Stomach (tissue), 4 donors: ENCODE data around the gene TDRD12.

ENCODE experiments used
- EP300 ChIP-seq: sonication (generic); formaldehyde crosslinking; IDR thresholded peaks from one replicate; pipeline ENCODE4 v1.6.1; 2017; ENCODE audit warnings: antibody characterized with exemption
- POLR2A ChIP-seq, 4 donors: fragments of 450-650 bp; IDR thresholded peaks; one replicate each; pipeline ENCODE4 v1.6.1; 2016; ENCODE audit warnings: antibody characterized with exemption in 4 of 4, control low read depth in 2 of 4, mild to moderate bottlenecking in 1 of 4, moderate library complexity in 1 of 4
- POLR2AphosphoS5 ChIP-seq, 3 donors: sonication (generic); formaldehyde crosslinking; IDR thresholded peaks; one replicate each; pipeline ENCODE4 v1.6.1; 2016; ENCODE audit warnings: antibody characterized with exemption in 3 of 3
- TF ChIP-seq, protein P1 (sequence below), 7 experiments: fragments of 450-650 bp in 4 of 7; fragments of 200-600 bp in 3 of 7; sonication (generic) in 3 of 7; IDR thresholded peaks; one replicate each; pipeline ENCODE4 v1.5.1; 2016 to 2019; ENCODE audit warnings: antibody characterized with exemption in 7 of 7, control low read depth in 2 of 7, mild to moderate bottlenecking in 1 of 7

DNA sequence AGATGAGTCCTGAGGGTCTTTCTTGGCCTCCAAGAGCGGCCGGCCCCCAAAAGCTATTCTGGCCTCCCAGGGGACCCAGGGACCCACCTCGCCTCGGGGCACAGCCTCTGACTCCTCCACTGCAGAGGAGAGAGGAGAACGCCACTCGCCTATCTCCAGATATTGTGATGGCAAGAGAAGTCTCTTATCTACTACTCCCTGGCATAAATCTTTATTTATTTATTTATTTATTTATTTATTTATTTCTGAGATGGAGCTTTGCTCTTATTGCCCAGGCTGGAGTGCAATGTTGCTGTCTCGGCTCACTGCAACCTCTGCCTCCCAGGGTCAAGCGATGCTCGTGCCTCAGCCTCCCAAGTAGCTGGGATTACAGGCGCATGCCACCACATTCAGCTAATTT, 139.0 kb downstream of the TDRD12 start:
- TF ChIP-seq, protein P1, sequence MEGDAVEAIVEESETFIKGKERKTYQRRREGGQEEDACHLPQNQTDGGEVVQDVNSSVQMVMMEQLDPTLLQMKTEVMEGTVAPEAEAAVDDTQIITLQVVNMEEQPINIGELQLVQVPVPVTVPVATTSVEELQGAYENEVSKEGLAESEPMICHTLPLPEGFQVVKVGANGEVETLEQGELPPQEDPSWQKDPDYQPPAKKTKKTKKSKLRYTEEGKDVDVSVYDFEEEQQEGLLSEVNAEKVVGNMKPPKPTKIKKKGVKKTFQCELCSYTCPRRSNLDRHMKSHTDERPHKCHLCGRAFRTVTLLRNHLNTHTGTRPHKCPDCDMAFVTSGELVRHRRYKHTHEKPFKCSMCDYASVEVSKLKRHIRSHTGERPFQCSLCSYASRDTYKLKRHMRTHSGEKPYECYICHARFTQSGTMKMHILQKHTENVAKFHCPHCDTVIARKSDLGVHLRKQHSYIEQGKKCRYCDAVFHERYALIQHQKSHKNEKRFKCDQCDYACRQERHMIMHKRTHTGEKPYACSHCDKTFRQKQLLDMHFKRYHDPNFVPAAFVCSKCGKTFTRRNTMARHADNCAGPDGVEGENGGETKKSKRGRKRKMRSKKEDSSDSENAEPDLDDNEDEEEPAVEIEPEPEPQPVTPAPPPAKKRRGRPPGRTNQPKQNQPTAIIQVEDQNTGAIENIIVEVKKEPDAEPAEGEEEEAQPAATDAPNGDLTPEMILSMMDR (IDR thresholded peaks at IDR 0.05), result no peak
- TF ChIP-seq EP300, result no peak
- TF ChIP-seq POLR2AphosphoS5 (IDR thresholded peaks at IDR 0.05), result no peak
- no peak for TF ChIP-seq POLR2A (IDR thresholded peaks at IDR 0.05)
